Neutrophil (primary cell): ENCODE results near the gene PDE4D.

Experiments
- H3K27ac ChIP-seq: fragments of 200-600 bp; sonication (generic); 2 replicates; pipeline ENCODE4 v1.5.1; 2016; ENCODE audit warnings: mild to moderate bottlenecking, moderate library complexity
- H3K27me3 ChIP-seq: fragments of 200-600 bp; sonication (generic); 2 replicates; pipeline ENCODE4 v1.6.0; 2016; ENCODE audit warnings: mild to moderate bottlenecking
- H3K36me3 ChIP-seq: fragments of 200-600 bp; sonication (generic); 2 replicates; pipeline ENCODE4 v1.5.1; 2017
- H3K4me1 ChIP-seq, 2 experiments: fragments of 200-600 bp in 1 of 2; sonication (generic) in 1 of 2; 1 replicate in 1 of 2; 2 replicates in 1 of 2; pipeline versions ENCODE4 v1.5.1 to v1.6.1; 2013 to 2016; ENCODE audit warnings: low read depth in 1 of 2, low read length in 1 of 2, mild to moderate bottlenecking in 1 of 2, moderate library complexity in 1 of 2; ENCODE audit not compliant: control insufficient read depth in 1 of 2, insufficient read depth in 1 of 2
- H3K4me3 ChIP-seq, 2 experiments: fragments of 200-600 bp in 1 of 2; sonication (generic) in 1 of 2; 1 replicate in 1 of 2; 2 replicates in 1 of 2; pipeline ENCODE4 v1.5.1; 2013 to 2016; ENCODE audit warnings: low read depth in 1 of 2, low read length in 1 of 2, mild to moderate bottlenecking in 1 of 2, moderate library complexity in 1 of 2
- H3K9me3 ChIP-seq: fragments of 200-600 bp; sonication (generic); 2 replicates; pipeline ENCODE4 v1.5.1; 2016
- CTCF ChIP-seq: fragments of 200-600 bp; sonication (generic); IDR thresholded peaks from 2 replicates; pipeline ENCODE4 v1.5.1; 2016; ENCODE audit warnings: antibody characterized with exemption

The PDE4D gene

GRCh38 chr5:59266410-59266809 is 627.1 kb downstream of the PDE4D start:
- Histone ChIP-seq H3K27me3 (no peaks in the 10 kb centered on the region), H3K36me3 (no peaks in the 10 kb centered on the region), H3K27ac (no peak overlapping the region), H3K9me3 (no peaks in the 10 kb centered on the region), H3K4me3 (no peak overlapping the region), H3K4me1 (peaks cover 30 to 39% of the 10 kb centered on the region in 2 experiments)
- TF ChIP-seq CTCF, result no peak

- peaks cover 20 to 22% of the 10 kb centered on the region in 2 experiments for H3K4me1 ChIP-seq
- H3K9me3 ChIP-seq, result no peaks in the 10 kb centered on the region
- no peak for TF ChIP-seq CTCF
- no peak overlapping the region for H3K4me3 ChIP-seq
- no peak overlapping the region for H3K27ac ChIP-seq
- H3K27me3 ChIP-seq, result no peaks in the 10 kb centered on the region
- no peaks in the 10 kb centered on the region for H3K36me3 ChIP-seq
Measured at GRCh38 chr5:59264639-59265245, 628.8 kb downstream of the PDE4D start.

GRCh38 chr5:59264013-59264412 is 629.5 kb downstream of the PDE4D start:
- no peaks in the 10 kb centered on the region for H3K27me3 ChIP-seq
- TF ChIP-seq CTCF, result no peak
- H3K27ac ChIP-seq, result no peak overlapping the region
- no peak overlapping the region for H3K4me3 ChIP-seq
- no peaks in the 10 kb centered on the region for H3K36me3 ChIP-seq
- H3K4me1 ChIP-seq, result peaks cover 14 to 15% of the 10 kb centered on the region in 2 experiments
- H3K9me3 ChIP-seq, result no peaks in the 10 kb centered on the region

GRCh38 chr5:59261969-59262368 is 631.6 kb downstream of the PDE4D start:
- Histone ChIP-seq H3K9me3 (no peaks in the 10 kb centered on the region), H3K27ac (no peak overlapping the region), H3K4me3 (no peak overlapping the region), H3K4me1 (peaks cover 0 to 1% of the 10 kb centered on the region in 2 experiments), H3K27me3 (no peaks in the 10 kb centered on the region), H3K36me3 (no peaks in the 10 kb centered on the region)
- TF ChIP-seq CTCF, result no peak

- no peaks in the 10 kb centered on the region for H3K9me3 ChIP-seq
- peaks cover 7 to 11% of the 10 kb centered on the region in 2 experiments for H3K4me1 ChIP-seq
- H3K36me3 ChIP-seq, result no peaks in the 10 kb centered on the region
- H3K27me3 ChIP-seq, result no peaks in the 10 kb centered on the region
- no peak overlapping the region for H3K4me3 ChIP-seq
- TF ChIP-seq CTCF, result no peak
- H3K27ac ChIP-seq, result no peak overlapping the region
Measured at GRCh38 chr5:59260973-59261372, 632.6 kb downstream of the PDE4D start.

- Histone ChIP-seq H3K4me1 (peaks cover 11 to 19% of the 10 kb centered on the region in 2 experiments), H3K27ac (no peak overlapping the region), H3K4me3 (no peak overlapping the region), H3K36me3 (no peaks in the 10 kb centered on the region), H3K27me3 (no peaks in the 10 kb centered on the region), H3K9me3 (no peaks in the 10 kb centered on the region)
- TF ChIP-seq CTCF, result no peak
Measured at GRCh38 chr5:59260200-59260599, 633.3 kb downstream of the PDE4D start.
